ENCODE measurements around the gene FAM200B.

DNA sequence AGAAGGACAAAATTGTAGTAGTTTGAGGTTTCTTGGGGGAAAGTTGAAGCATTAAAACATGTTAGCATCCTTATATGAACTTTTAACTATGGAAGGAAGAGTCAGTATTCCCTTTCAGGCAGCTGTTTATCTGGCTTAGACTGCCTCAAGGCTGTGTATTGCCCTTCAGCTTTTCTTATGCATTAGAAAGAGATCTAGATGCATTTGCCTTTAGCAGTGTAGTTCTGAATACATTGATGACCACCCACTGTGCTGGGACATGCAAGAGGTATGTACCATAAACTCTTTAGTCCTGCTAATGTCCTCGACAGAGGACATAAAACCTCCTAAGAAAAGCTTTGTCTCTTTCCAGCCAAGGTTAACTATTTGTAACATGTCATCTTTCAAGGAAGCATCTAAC is 2.9 kb downstream of the FAM200B start:
- no peak for TF ChIP-seq CTCF (IDR thresholded peaks at IDR 0.05)
- no peak for TF ChIP-seq POLR2AphosphoS5 (IDR thresholded peaks at IDR 0.05)
